SK-N-MC (cell line): ENCODE data around the gene RBM20.

ENCODE experiments used
- EZH2 ChIP-seq: fragments of 200-600 bp; sonication (generic); IDR thresholded peaks from one replicate; pipeline ENCODE4 v1.6.1; 2017; ENCODE audit warnings: antibody characterized with exemption
- FOXP2 ChIP-seq: optimal IDR thresholded peaks from 2 replicates; pipeline ENCODE3; 2011; ENCODE audit warnings: mild to moderate bottlenecking, moderate library complexity; ENCODE audit not compliant: insufficient read depth; ENCODE audit errors: extremely low read length, control extremely low read depth
- POLR2AphosphoS5 ChIP-seq: IDR thresholded peaks from 2 replicates; pipeline ENCODE4 v1.6.1; 2012; ENCODE audit warnings: mild to moderate bottlenecking, low read depth, low read length, borderline replicate concordance

GRCh38 chr10:110887560-110887959 is 243.4 kb downstream of the RBM20 start:
- TF ChIP-seq FOXP2 (no peak), POLR2AphosphoS5 (no peak), EZH2 (no peak)
